ENCODE results near the gene KIF18A.

DNA sequence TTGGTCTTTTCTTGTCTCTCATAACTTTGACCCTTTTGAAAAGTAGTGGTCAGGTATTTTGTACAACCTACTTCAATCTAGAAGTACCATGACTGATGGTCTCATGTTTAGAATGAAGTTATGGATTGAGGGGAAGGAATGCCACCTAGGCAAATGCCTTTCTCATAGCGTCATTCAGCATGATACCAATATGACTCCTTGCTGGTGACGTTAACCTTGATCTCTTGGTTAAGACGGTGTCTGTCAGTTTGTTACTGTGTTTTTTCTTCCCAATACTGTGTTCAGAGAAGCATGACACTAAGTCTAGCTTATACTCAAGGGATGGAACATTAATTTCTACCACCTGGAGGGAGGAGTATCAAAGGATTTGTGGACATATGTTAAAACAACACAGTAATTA is 130.9 kb downstream of the KIF18A start:
- TF ChIP-seq GABPA (IDR thresholded peaks at IDR 0.05; ENCODE audit: low read depth) (no peak), POLR2AphosphoS5 (IDR thresholded peaks at IDR 0.05; ENCODE audit: low read depth) (no peak)
- TF ChIP-seq, protein P1, sequence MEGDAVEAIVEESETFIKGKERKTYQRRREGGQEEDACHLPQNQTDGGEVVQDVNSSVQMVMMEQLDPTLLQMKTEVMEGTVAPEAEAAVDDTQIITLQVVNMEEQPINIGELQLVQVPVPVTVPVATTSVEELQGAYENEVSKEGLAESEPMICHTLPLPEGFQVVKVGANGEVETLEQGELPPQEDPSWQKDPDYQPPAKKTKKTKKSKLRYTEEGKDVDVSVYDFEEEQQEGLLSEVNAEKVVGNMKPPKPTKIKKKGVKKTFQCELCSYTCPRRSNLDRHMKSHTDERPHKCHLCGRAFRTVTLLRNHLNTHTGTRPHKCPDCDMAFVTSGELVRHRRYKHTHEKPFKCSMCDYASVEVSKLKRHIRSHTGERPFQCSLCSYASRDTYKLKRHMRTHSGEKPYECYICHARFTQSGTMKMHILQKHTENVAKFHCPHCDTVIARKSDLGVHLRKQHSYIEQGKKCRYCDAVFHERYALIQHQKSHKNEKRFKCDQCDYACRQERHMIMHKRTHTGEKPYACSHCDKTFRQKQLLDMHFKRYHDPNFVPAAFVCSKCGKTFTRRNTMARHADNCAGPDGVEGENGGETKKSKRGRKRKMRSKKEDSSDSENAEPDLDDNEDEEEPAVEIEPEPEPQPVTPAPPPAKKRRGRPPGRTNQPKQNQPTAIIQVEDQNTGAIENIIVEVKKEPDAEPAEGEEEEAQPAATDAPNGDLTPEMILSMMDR (IDR thresholded peaks at IDR 0.05; ENCODE audit: insufficient read depth, low read length), result no peak
- TF ChIP-seq, protein P2, sequence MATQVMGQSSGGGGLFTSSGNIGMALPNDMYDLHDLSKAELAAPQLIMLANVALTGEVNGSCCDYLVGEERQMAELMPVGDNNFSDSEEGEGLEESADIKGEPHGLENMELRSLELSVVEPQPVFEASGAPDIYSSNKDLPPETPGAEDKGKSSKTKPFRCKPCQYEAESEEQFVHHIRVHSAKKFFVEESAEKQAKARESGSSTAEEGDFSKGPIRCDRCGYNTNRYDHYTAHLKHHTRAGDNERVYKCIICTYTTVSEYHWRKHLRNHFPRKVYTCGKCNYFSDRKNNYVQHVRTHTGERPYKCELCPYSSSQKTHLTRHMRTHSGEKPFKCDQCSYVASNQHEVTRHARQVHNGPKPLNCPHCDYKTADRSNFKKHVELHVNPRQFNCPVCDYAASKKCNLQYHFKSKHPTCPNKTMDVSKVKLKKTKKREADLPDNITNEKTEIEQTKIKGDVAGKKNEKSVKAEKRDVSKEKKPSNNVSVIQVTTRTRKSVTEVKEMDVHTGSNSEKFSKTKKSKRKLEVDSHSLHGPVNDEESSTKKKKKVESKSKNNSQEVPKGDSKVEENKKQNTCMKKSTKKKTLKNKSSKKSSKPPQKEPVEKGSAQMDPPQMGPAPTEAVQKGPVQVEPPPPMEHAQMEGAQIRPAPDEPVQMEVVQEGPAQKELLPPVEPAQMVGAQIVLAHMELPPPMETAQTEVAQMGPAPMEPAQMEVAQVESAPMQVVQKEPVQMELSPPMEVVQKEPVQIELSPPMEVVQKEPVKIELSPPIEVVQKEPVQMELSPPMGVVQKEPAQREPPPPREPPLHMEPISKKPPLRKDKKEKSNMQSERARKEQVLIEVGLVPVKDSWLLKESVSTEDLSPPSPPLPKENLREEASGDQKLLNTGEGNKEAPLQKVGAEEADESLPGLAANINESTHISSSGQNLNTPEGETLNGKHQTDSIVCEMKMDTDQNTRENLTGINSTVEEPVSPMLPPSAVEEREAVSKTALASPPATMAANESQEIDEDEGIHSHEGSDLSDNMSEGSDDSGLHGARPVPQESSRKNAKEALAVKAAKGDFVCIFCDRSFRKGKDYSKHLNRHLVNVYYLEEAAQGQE (IDR thresholded peaks at IDR 0.05; ENCODE audit: insufficient replicate concordance, low read depth), result no peak
